Measurements from ENCODE around the gene GPR161.
"Not testable (repeated sequence)": the region's sequence is repeated elsewhere in the genome, so short reads cannot be mapped to it uniquely, and the experiment has no call there.

GPR161 gene, protein sequence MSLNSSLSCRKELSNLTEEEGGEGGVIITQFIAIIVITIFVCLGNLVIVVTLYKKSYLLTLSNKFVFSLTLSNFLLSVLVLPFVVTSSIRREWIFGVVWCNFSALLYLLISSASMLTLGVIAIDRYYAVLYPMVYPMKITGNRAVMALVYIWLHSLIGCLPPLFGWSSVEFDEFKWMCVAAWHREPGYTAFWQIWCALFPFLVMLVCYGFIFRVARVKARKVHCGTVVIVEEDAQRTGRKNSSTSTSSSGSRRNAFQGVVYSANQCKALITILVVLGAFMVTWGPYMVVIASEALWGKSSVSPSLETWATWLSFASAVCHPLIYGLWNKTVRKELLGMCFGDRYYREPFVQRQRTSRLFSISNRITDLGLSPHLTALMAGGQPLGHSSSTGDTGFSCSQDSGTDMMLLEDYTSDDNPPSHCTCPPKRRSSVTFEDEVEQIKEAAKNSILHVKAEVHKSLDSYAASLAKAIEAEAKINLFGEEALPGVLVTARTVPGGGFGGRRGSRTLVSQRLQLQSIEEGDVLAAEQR

GRCh38 chr1:168136709-168137514, at the start of gene GPR161:
TSS of gene GPR161 (minus strand) at chr1:168136930. CDS start at chr1:168104850, 32,080 bp downstream.
- no peak for TF ChIP-seq CTCF (conservative IDR thresholded peaks at IDR 0.05; ENCODE audit: low read depth, low read length)
- peak within 1 kb of the TSS; percentile 68 for H3K4me3 ChIP-seq (ENCODE audit: low read depth, low read length)
- peak; percentile 30 for DNase-seq (ENCODE audit: low read depth)

GRCh38 chr1:168181063-168181720, 44.5 kb upstream of the GPR161 start:
- not testable (repeated sequence) for H3K4me3 ChIP-seq (ENCODE audit: low read depth, low read length); DNase-seq (ENCODE audit: low read depth)

DNA sequence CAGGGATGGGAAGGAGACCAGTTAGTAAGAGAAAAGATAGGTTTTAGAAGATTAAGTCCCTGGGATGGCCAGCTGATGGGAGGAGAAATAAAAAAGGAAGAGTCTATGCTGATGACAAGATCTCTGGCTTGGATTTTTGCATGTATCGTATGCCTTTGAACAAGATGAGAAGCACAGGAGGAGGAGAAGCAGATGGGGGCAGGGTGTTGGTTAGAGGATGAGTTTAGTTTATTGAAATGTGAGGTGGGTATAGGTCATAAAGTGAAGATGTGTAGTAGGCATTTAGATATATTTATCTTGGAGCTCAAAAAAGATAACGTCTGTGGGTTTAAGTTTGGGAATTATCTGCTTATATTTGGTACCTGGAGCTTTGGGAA, 43.4 kb upstream of the GPR161 start:
- no peak for TF ChIP-seq CTCF (conservative IDR thresholded peaks at IDR 0.05; ENCODE audit: low read depth, low read length)
- DNase-seq (ENCODE audit: low read depth), result no peak
- peak overlapping the region; percentile 94 for H3K4me3 ChIP-seq (ENCODE audit: low read depth, low read length)

GRCh38 chr1:168179438-168180147, 42.9 kb upstream of the GPR161 start:
- DNase-seq (ENCODE audit: low read depth), result peak; percentile 45

GRCh38 chr1:168178638-168179437, 42.1 kb upstream of the GPR161 start, which contains the start of gene TIPRL:
TSS of gene TIPRL (plus strand) at chr1:168178962. CDS start at chr1:168179078, 116 bp downstream.
- DNase-seq (ENCODE audit: low read depth), result peak; percentile 99
- peak; percentile 69 for TF ChIP-seq CTCF (conservative IDR thresholded peaks at IDR 0.05; ENCODE audit: low read depth, low read length)
- peak within 1 kb of the TSS; percentile 94 for H3K4me3 ChIP-seq (ENCODE audit: low read depth, low read length)

More at GRCh38 chr1:168179438-168180147, 42.9 kb upstream of the GPR161 start:
- no peak for TF ChIP-seq CTCF (conservative IDR thresholded peaks at IDR 0.05; ENCODE audit: low read depth, low read length)
- peak overlapping the region; percentile 94 for H3K4me3 ChIP-seq (ENCODE audit: low read depth, low read length)

DNA sequence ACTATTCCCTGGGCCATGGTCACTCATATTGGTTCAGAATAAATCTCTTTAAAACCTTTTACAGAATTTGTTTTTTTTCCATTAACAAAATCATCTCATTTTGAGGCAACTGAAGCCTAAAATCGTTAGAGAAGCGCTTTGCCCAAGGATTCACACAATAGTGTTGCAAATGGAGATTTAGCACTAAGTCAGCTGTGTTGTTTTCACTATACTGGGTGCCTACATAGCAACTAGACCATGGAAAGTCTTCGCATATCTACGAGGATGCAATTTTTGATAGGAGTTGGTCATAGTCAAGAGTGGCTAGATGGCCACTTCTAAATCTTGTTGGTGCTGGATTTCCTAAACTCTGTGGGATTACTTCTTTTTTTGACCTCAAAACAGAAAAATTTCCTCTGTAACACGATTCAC, 41.5 kb upstream of the GPR161 start:
- no peak for TF ChIP-seq CTCF (conservative IDR thresholded peaks at IDR 0.05; ENCODE audit: low read depth, low read length)
- DNase-seq (ENCODE audit: low read depth), result no peak
- peak overlapping the region; percentile 94 for H3K4me3 ChIP-seq (ENCODE audit: low read depth, low read length)
